GM12878 (cell line): ENCODE data around the gene CENPX. TPM values are rescaled to one million over a fixed set of nuclear protein-coding genes. Genes with fewer than 3 reads are reported as not detected.

Source experiments
- ATAC-seq: fragments of 200-7000 bp; cut with Tn5 transposase; 3 replicates; pipeline ENCODE4 v1.9.1; 2020; ENCODE audit warnings: mild to moderate bottlenecking, moderate library complexity
- BruUV-seq: library from RNA; stranded (reverse); fragments of 400-500 nt; replicated peaks from 2 replicates; lab custom pipeline; 2021; lab: Mats Ljungman, UMichigan
- CTCF ChIA-PET: fragments of 300-600 bp; sonication (Branson Sonifier 250); formaldehyde crosslinking; extraction: SDS; loops from one replicate; lab custom pipeline; 2021; ENCODE audit warnings: inconsistent platforms; lab: Yijun Ruan, JAX
- POLR2A ChIA-PET: fragments of 350-600 bp; formaldehyde crosslinking; extraction: SDS; loops from one replicate; lab custom pipeline; 2021; ENCODE audit warnings: inconsistent platforms; lab: Charles Lee
- RAD21 ChIA-PET: fragments of 300-600 bp; sonication (Branson Sonifier 250); formaldehyde crosslinking; loops from one replicate; lab custom pipeline; 2023; ENCODE audit warnings: antibody characterized with exemption; ENCODE audit not compliant: unreplicated experiment; lab: Charles Lee
- SMC1A ChIA-PET: fragments of 300-600 bp; sonication (Branson Sonifier 250); formaldehyde crosslinking; loops from one replicate; lab custom pipeline; 2023; ENCODE audit not compliant: unreplicated experiment, uncharacterized antibody; lab: Charles Lee
- DNase-seq: peaks from one replicate; pipeline ENCODE4 v3.0.0-alpha.2; 2011; ENCODE audit warnings: low read depth, low spot score
- FAIRE-seq: peaks from 3 replicates; lab custom pipeline; 2011; peaks lifted over from hg19 to GRCh38; lab: Jason Lieb, UNC
- H2AFZ ChIP-seq: 2 replicates; pipeline ENCODE4 v1.6.0; 2011; ENCODE audit warnings: low read depth, low read length, control low read depth; ENCODE audit not compliant: control insufficient read depth
- H3K27ac ChIP-seq: 2 replicates; pipeline ENCODE4 v1.5.1; 2011; ENCODE audit warnings: control low read depth; ENCODE audit not compliant: control insufficient read depth, insufficient read depth
- H3K27me3 ChIP-seq, 2 experiments: replicated peaks in 1 of 2; 2 replicates each; pipeline versions ENCODE4 v1.6.0 to v1.6.1; 2011; ENCODE audit warnings: low read length in 1 of 2; ENCODE audit not compliant: control insufficient read depth in 2 of 2, insufficient read depth in 2 of 2
- H3K36me3 ChIP-seq, 2 experiments: 2 replicates each; pipeline ENCODE4 v1.5.1; 2011; ENCODE audit warnings: low read length in 1 of 2; ENCODE audit not compliant: control insufficient read depth in 2 of 2, insufficient read depth in 2 of 2
- H3K4me1 ChIP-seq: 2 replicates; pipeline ENCODE4 v1.6.1; 2011; ENCODE audit warnings: mild to moderate bottlenecking, low read length, moderate library complexity, mixed read lengths; ENCODE audit not compliant: control insufficient read depth, insufficient read depth
- H3K4me2 ChIP-seq: 2 replicates; pipeline ENCODE4 v1.6.0; 2011; ENCODE audit warnings: control low read depth; ENCODE audit not compliant: control insufficient read depth, insufficient read depth
- H3K4me3 ChIP-seq: fragments of 200-600 bp; sonication (generic); 2 replicates; pipeline ENCODE4 v1.5.1; 2016
- H3K79me2 ChIP-seq: 2 replicates; pipeline ENCODE4 v1.6.0; 2011; ENCODE audit warnings: low read length; ENCODE audit not compliant: control insufficient read depth, insufficient read depth
- H3K9ac ChIP-seq: 2 replicates; pipeline ENCODE4 v1.8.0; 2011; ENCODE audit warnings: low read length, control low read depth, mixed read lengths; ENCODE audit not compliant: control insufficient read depth, insufficient read depth
- H3K9me3 ChIP-seq: replicated peaks from 3 replicates; pipeline ENCODE4 v1.5.1; 2011; ENCODE audit warnings: mild to moderate bottlenecking, low read length; ENCODE audit not compliant: control insufficient read depth, insufficient read depth
- H4K20me1 ChIP-seq: 2 replicates; pipeline ENCODE4 v1.6.0; 2011; ENCODE audit not compliant: control insufficient read depth, insufficient read depth
- POLR2A ChIP-seq: IDR thresholded peaks from 2 replicates; pipeline ENCODE4 v1.6.1; 2011; ENCODE audit warnings: low read depth, mild to moderate bottlenecking, low read length
- RBBP5 ChIP-seq: fragments of 200-600 bp; sonication (generic); conservative IDR thresholded peaks from 2 replicates; pipeline ENCODE4 v1.6.1; 2016
- RCOR1 ChIP-seq: conservative IDR thresholded peaks from 2 replicates; pipeline ENCODE4 v1.6.1; 2012; ENCODE audit warnings: low read depth, low read length, improper control_type of control experiment
- SPI1 ChIP-seq: IDR thresholded peaks from 2 replicates; pipeline ENCODE4 v1.6.1; 2011; ENCODE audit warnings: low read depth, mild to moderate bottlenecking, low read length, moderate library complexity, borderline replicate concordance; ENCODE audit not compliant: insufficient read depth
- TCF7 ChIP-seq: IDR thresholded peaks from 2 replicates; pipeline ENCODE4 v1.6.1; 2014; ENCODE audit warnings: antibody characterized with exemption, borderline replicate concordance
- ZNF24 ChIP-seq: fragments of 450-650 bp; IDR thresholded peaks from 2 replicates; pipeline ENCODE4 v1.6.1; 2017; ENCODE audit warnings: antibody characterized with exemption, mild to moderate bottlenecking
- WGBS: methylation state at CpG from one replicate; pipeline ENCODE4 v1.1.6; 2016; ENCODE audit warnings: low lambda C conversion rate; ENCODE audit not compliant: insufficient replicate concordance, insufficient coverage; ENCODE audit errors: missing lambda C conversion rate; 5-methylcytosine and 5-hydroxymethylcytosine counted together
- in situ Hi-C: fragments of 300-500 bp; cut with MboI; formaldehyde crosslinking; loops from 9 replicates; pipeline ENCODE4 v1.14.3; 2018; ENCODE audit warnings: mixed read lengths
- intact Hi-C: fragments of 100-400 bp; cut with micrococcal nuclease; formaldehyde crosslinking; loops from one replicate; pipeline ENCODE4 v1.14.2; 2022; ENCODE audit not compliant: unreplicated experiment
- polyA plus RNA-seq, 11 experiments: library from polyadenylated mRNA; depleted of rRNA in 4 of 11; unstranded in 6 of 11; stranded (reverse) in 5 of 11; fragments of >200 nt; fragmentation: Nextera tagmentation in 4 of 11; fragmentation: Illumina TruSeq in 1 of 11; extraction: Ambion mirVana in 4 of 11; extraction: Trizol in 1 of 11; gene quantifications; 1 replicate in 1 of 11; 2 replicates in 10 of 11; pipeline versions ENCODE4 v1.2.1 to v1.2.3, GENCODE V29; 2011 to 2016; ENCODE audit warnings: inconsistent platforms in 2 of 11, missing spikeins in 2 of 11, low read depth in 1 of 11
- total RNA-seq, 4 experiments: library from RNA; depleted of rRNA in 3 of 4; stranded (reverse); fragments of >200 nt in 3 of 4; fragmentation: Illumina TruSeq in 1 of 4; extraction: Trizol in 1 of 4; gene quantifications; 2 replicates each; pipeline versions ENCODE4 v1.2.1 to v1.2.3, GENCODE V29; 2013 to 2021
- TF ChIP-seq, protein P1 (sequence below): fragments of 450-650 bp; IDR thresholded peaks from 2 replicates; pipeline ENCODE4 v1.6.1; 2018; ENCODE audit warnings: borderline replicate concordance, mild to moderate bottlenecking; ENCODE audit not compliant: partially characterized antibody

The CENPX gene
- total and polyA plus RNA-seq, 10 of the 15 experiments (the other 5 are each of a cell fraction or from before 2014, with no cell fraction given): 11.7 to 182 (median 71.9) TPM

DNA sequence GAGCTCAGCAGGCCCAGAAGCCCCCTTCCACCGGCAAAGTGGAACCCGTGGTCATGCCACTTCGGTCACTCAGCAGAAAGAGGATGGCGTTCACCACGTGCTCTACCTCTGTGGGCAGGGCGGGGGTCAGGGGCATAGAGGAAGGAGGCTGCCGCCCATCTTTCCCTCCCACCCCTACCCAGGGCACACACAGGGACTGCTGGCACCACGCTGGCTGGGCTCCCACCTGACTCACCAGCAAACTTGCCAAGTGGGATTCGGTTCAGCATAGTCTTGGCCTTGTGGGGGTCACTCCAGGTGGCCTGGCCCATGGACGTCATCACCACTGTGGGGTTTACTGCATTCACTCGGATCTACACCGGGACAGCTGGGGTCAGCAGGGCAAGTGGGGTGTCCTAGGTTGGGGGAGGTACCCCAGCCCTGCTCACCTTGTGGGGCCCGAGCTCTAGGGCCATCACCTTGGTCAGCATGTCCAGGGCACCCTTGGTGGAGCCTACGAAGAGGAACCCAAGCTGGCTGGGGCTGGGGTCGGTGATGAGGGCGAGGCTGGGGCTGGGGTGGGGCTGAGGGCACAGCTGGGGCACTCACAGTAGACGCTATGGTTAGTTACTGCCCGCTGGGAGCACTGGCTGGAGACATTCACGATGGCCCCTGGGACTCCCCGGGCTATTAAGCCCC lies 13.4 kb upstream of the CENPX start:
- DNase-seq: no peak
- TSS peak; percentile 81 for BruUV-seq
- Histone ChIP-seq H3K4me2 (peak overlapping the region; percentile 89), H2AFZ (no peak overlapping the region), H3K27ac (no peak overlapping the region), H3K9ac (peak overlapping the region; percentile 78), H3K4me3 (peak overlapping the region; percentile 81), H3K9me3 (no peaks in the 10 kb centered on the region), H3K79me2 (peaks cover 5% of the 10 kb centered on the region), H3K36me3 (no peaks in the 10 kb centered on the region; a peak in 2 of 4 replicates), H3K4me1 (peaks cover 10% of the 10 kb centered on the region), H3K27me3 (no peaks in the 10 kb centered on the region), H4K20me1 (no peaks in the 10 kb centered on the region)
- intact Hi-C loops: loop anchor here (5.0 kb wide), 1 partner anchor 61 kb away; the partner anchor contains the start of gene FASN
- TF ChIP-seq SPI1 (no peak), TCF7 (no peak), RBBP5 (no peak), RCOR1 (no peak), POLR2A (0 out of 2 replicates have a peak, but pooled peaks have one; percentile 20), ZNF24 (no peak)
- TF ChIP-seq, protein P1, sequence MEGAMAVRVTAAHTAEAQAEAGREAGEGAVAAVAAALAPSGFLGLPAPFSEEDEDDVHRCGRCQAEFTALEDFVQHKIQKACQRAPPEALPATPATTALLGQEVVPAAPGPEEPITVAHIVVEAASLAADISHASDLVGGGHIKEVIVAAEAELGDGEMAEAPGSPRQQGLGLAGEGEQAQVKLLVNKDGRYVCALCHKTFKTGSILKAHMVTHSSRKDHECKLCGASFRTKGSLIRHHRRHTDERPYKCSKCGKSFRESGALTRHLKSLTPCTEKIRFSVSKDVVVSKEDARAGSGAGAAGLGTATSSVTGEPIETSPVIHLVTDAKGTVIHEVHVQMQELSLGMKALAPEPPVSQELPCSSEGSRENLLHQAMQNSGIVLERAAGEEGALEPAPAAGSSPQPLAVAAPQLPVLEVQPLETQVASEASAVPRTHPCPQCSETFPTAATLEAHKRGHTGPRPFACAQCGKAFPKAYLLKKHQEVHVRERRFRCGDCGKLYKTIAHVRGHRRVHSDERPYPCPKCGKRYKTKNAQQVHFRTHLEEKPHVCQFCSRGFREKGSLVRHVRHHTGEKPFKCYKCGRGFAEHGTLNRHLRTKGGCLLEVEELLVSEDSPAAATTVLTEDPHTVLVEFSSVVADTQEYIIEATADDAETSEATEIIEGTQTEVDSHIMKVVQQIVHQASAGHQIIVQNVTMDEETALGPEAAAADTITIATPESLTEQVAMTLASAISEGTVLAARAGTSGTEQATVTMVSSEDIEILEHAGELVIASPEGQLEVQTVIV: no peak
- RAD21 ChIA-PET: interaction anchor here (0.8 to 1.0 kb wide), 2 partner anchors 76 to 118 kb away, joined by 3 to 4 read pairs; no protein-coding TSS in a partner anchor
- WGBS: 79% methylated on average over 19 of the region's 20 CpGs
- CTCF ChIA-PET: interaction anchor here (0.8 to 1.6 kb wide), 4 partner anchors 13 to 76 kb away, joined by 3 to 11 read pairs (median 4); partner anchors contain the start of genes FASN and LRRC45
- POLR2A ChIA-PET: interaction anchor here (0.5 kb wide), 1 partner anchor 68 kb away, joined by 3 read pairs; no protein-coding TSS in a partner anchor
- SMC1A ChIA-PET: interaction anchor here (0.6 to 1.0 kb wide), 2 partner anchors 118 to 1784 kb away, joined by 3 read pairs; no protein-coding TSS in a partner anchor
- in situ Hi-C loops: loop anchor here (5.0 kb wide), 1 partner anchor 121 kb away; no protein-coding TSS in a partner anchor
- no peak for FAIRE-seq
- no peak for ATAC-seq
